ENCODE results near the gene GATA6. TPM values are rescaled to one million over a fixed set of nuclear protein-coding genes. Genes with fewer than 3 reads are reported as not detected.

Gene GATA6
- total RNA-seq, 1 donor from 2014 or later: 94.2 TPM

GRCh38 chr18:22166069-22166950, 3.1 kb upstream of the GATA6 start:
- peak; percentile 70 for DNase-seq (ENCODE audit: low spot score)

- no peak for DNase-seq (ENCODE audit: low spot score)
These were observed 2.3 kb upstream of the GATA6 start for GRCh38 chr18:22167091-22167470.

GRCh38 chr18:22167471-22168241, 1.7 kb upstream of the GATA6 start:
- DNase-seq (ENCODE audit: low spot score): no peak

- no peak for DNase-seq (ENCODE audit: low spot score)
These were observed 948 bp upstream of the GATA6 start for GRCh38 chr18:22168360-22168921.

- no peak for DNase-seq (ENCODE audit: low spot score)
These were observed 566 bp downstream of the GATA6 start for GRCh38 chr18:22169889-22170420.

- no peak for DNase-seq (ENCODE audit: low spot score)
These were observed 1.2 kb downstream of the GATA6 start for GRCh38 chr18:22170421-22171257.

- no peak for DNase-seq (ENCODE audit: low spot score)
These were observed 2.1 kb downstream of the GATA6 start for GRCh38 chr18:22171258-22172119.

GRCh38 chr18:22172120-22172582, 2.8 kb downstream of the GATA6 start:
- no peak for DNase-seq (ENCODE audit: low spot score)

- no peak for DNase-seq (ENCODE audit: low spot score)
These were observed 3.2 kb downstream of the GATA6 start for GRCh38 chr18:22172594-22173049.

GRCh38 chr18:22173221-22173927, 4.0 kb downstream of the GATA6 start:
- no peak for DNase-seq (ENCODE audit: low spot score)

GRCh38 chr18:22173928-22174301, 4.5 kb downstream of the GATA6 start:
- DNase-seq (ENCODE audit: low spot score): no peak

- DNase-seq (ENCODE audit: low spot score): no peak
These were observed 5.2 kb downstream of the GATA6 start for GRCh38 chr18:22174341-22175145.

GRCh38 chr18:22175346-22175745, 6.0 kb downstream of the GATA6 start:
- no peak for DNase-seq (ENCODE audit: low spot score)

- no peak for DNase-seq (ENCODE audit: low spot score)
These were observed 7.3 kb downstream of the GATA6 start for GRCh38 chr18:22176420-22177326.

GRCh38 chr18:22177327-22177871, 8.0 kb downstream of the GATA6 start:
- no peak for DNase-seq (ENCODE audit: low spot score)

GRCh38 chr18:22179174-22179573, 9.8 kb downstream of the GATA6 start:
- DNase-seq (ENCODE audit: low spot score): no peak

GRCh38 chr18:22179631-22180030, 10.2 kb downstream of the GATA6 start:
- no peak for DNase-seq (ENCODE audit: low spot score)

All from mucosa of gallbladder (tissue), 1 donor.